Skeletal muscle tissue (tissue), 4 donors: ENCODE measurements around the gene PDE2A. TPM values are rescaled to one million over a fixed set of nuclear protein-coding genes. Genes with fewer than 3 reads are reported as not detected.
A peak's percentile ranks its signal among the peaks of the same experiment; 100 is the strongest.

Experiments used
- H3K27ac ChIP-seq: one replicate; pipeline ENCODE4 v1.7.0; 2013; ENCODE audit warnings: mild to moderate bottlenecking, low read depth, low read length, inconsistent platforms
- H3K27me3 ChIP-seq, 3 donors: one replicate each; pipeline ENCODE4 v1.7.0; 2013; ENCODE audit warnings: low read length in 3 of 3; ENCODE audit not compliant: control insufficient read depth in 3 of 3, insufficient read depth in 3 of 3
- H3K36me3 ChIP-seq, 3 donors: one replicate each; pipeline ENCODE4 v1.7.0; 2013; ENCODE audit warnings: low read length in 3 of 3; ENCODE audit not compliant: control insufficient read depth in 3 of 3, insufficient read depth in 3 of 3
- H3K4me1 ChIP-seq, 3 donors: one replicate each; pipeline ENCODE4 v1.7.0; 2013; ENCODE audit warnings: low read length in 3 of 3, mild to moderate bottlenecking in 3 of 3; ENCODE audit not compliant: control insufficient read depth in 3 of 3, insufficient read depth in 3 of 3
- H3K4me3 ChIP-seq, 3 donors: one replicate each; pipeline ENCODE4 v1.7.0; 2013; ENCODE audit warnings: low read length in 3 of 3
- H3K9ac ChIP-seq, 3 donors: one replicate each; pipeline ENCODE4 v1.7.0; 2013; ENCODE audit warnings: low read length in 3 of 3, mild to moderate bottlenecking in 3 of 3, moderate library complexity in 2 of 3, low read depth in 1 of 3
- H3K9me3 ChIP-seq, 3 donors: one replicate each; pipeline ENCODE4 v1.7.0; 2013; ENCODE audit warnings: low read length in 3 of 3; ENCODE audit not compliant: control insufficient read depth in 3 of 3
- total RNA-seq: library from RNA; depleted of rRNA; stranded (reverse); fragments of >200 nt; gene quantifications from one replicate; pipeline ENCODE4 v1.2.3, GENCODE V29; 2014
- donor health status: Osteomylitis.

The PDE2A gene
- total RNA-seq, 1 donor from 2014 or later: 12.0 TPM

- H3K9me3 ChIP-seq: no peaks in the 10 kb centered on the region
- H3K4me3 ChIP-seq: no peak overlapping the region
- H3K36me3 ChIP-seq: no peaks in the 10 kb centered on the region
- no peak overlapping the region for H3K9ac ChIP-seq
- H3K4me1 ChIP-seq: peaks cover 24 to 50% (median 37%) of the 10 kb centered on the region in 3 donors
- no peak overlapping the region for H3K27ac ChIP-seq
- H3K27me3 ChIP-seq: peaks cover 0 to 4% (median 3%) of the 10 kb centered on the region in 3 donors
Observed at GRCh38 chr11:72609476-72609875, 64.7 kb downstream of the PDE2A start.

GRCh38 chr11:72609045-72609444 lies 65.2 kb downstream of the PDE2A start:
- no peaks in the 10 kb centered on the region for H3K36me3 ChIP-seq
- no peak overlapping the region for H3K4me3 ChIP-seq
- H3K27ac ChIP-seq: no peak overlapping the region
- H3K9me3 ChIP-seq: no peaks in the 10 kb centered on the region
- peaks cover 24 to 48% (median 33%) of the 10 kb centered on the region in 3 donors for H3K4me1 ChIP-seq
- peaks cover 0 to 4% (median 3%) of the 10 kb centered on the region in 3 donors for H3K27me3 ChIP-seq
- no peak overlapping the region for H3K9ac ChIP-seq

GRCh38 chr11:72607496-72607895 lies 66.7 kb downstream of the PDE2A start:
- Histone ChIP-seq H3K27ac (no peak overlapping the region), H3K4me1 (peaks cover 24 to 45% (median 29%) of the 10 kb centered on the region in 3 donors), H3K27me3 (no peaks in the 10 kb centered on the region), H3K9ac (no peak overlapping the region), H3K36me3 (no peaks in the 10 kb centered on the region), H3K4me3 (no peak overlapping the region), H3K9me3 (no peaks in the 10 kb centered on the region)

- no peaks in the 10 kb centered on the region for H3K9me3 ChIP-seq
- no peaks in the 10 kb centered on the region for H3K36me3 ChIP-seq
- no peak overlapping the region for H3K9ac ChIP-seq
- peaks cover 24 to 45% (median 29%) of the 10 kb centered on the region in 3 donors for H3K4me1 ChIP-seq
- peak overlapping the region; percentile 31 for H3K27ac ChIP-seq
- no peak overlapping the region for H3K4me3 ChIP-seq
- no peaks in the 10 kb centered on the region for H3K27me3 ChIP-seq
Observed at GRCh38 chr11:72606748-72607468, 67.3 kb downstream of the PDE2A start.

- Histone ChIP-seq H3K9me3 (no peaks in the 10 kb centered on the region), H3K4me3 (peak overlapping the region in 1 of 3 donors; percentile 35), H3K36me3 (no peaks in the 10 kb centered on the region), H3K4me1 (peaks cover 24 to 45% (median 29%) of the 10 kb centered on the region in 3 donors), H3K27ac (peak overlapping the region; percentile 31), H3K9ac (peak overlapping the region; percentile 50 to 54 (median 54)), H3K27me3 (no peaks in the 10 kb centered on the region)
Observed at GRCh38 chr11:72605973-72606747, 68.1 kb downstream of the PDE2A start.

GRCh38 chr11:72604256-72604655 lies 70.0 kb downstream of the PDE2A start:
- H3K9ac ChIP-seq: peak overlapping the region in 1 of 3 donors; percentile 1
- H3K4me1 ChIP-seq: peaks cover 24 to 41% (median 29%) of the 10 kb centered on the region in 3 donors
- peaks cover 0 to 3% (median 0%) of the 10 kb centered on the region in 3 donors for H3K27me3 ChIP-seq
- no peak overlapping the region for H3K27ac ChIP-seq
- H3K36me3 ChIP-seq: no peaks in the 10 kb centered on the region
- H3K9me3 ChIP-seq: no peaks in the 10 kb centered on the region
- no peak overlapping the region for H3K4me3 ChIP-seq

- H3K9me3 ChIP-seq: no peaks in the 10 kb centered on the region
- H3K27me3 ChIP-seq: peaks cover 0 to 5% (median 0%) of the 10 kb centered on the region in 3 donors
- H3K36me3 ChIP-seq: no peaks in the 10 kb centered on the region
- H3K4me1 ChIP-seq: peaks cover 24 to 31% (median 31%) of the 10 kb centered on the region in 3 donors
- no peak overlapping the region for H3K27ac ChIP-seq
- H3K9ac ChIP-seq: no peak overlapping the region
- no peak overlapping the region for H3K4me3 ChIP-seq
Observed at GRCh38 chr11:72602250-72602904, 71.8 kb downstream of the PDE2A start.

- no peak overlapping the region for H3K9ac ChIP-seq
- peaks cover 0 to 5% (median 0%) of the 10 kb centered on the region in 3 donors for H3K27me3 ChIP-seq
- peaks cover 7 to 13% (median 13%) of the 10 kb centered on the region in 3 donors for H3K4me1 ChIP-seq
- H3K4me3 ChIP-seq: no peak overlapping the region
- no peaks in the 10 kb centered on the region for H3K9me3 ChIP-seq
- no peak overlapping the region for H3K27ac ChIP-seq
- no peaks in the 10 kb centered on the region for H3K36me3 ChIP-seq
Observed at GRCh38 chr11:72600557-72600956, 73.7 kb downstream of the PDE2A start.

- H3K4me1 ChIP-seq: peaks cover 0 to 9% (median 6%) of the 10 kb centered on the region in 3 donors
- peaks cover 0 to 5% (median 0%) of the 10 kb centered on the region in 3 donors for H3K27me3 ChIP-seq
- H3K9me3 ChIP-seq: no peaks in the 10 kb centered on the region
- H3K36me3 ChIP-seq: no peaks in the 10 kb centered on the region
- H3K27ac ChIP-seq: no peak overlapping the region
- no peak overlapping the region for H3K9ac ChIP-seq
- H3K4me3 ChIP-seq: no peak overlapping the region
Observed at GRCh38 chr11:72599325-72600117, 74.7 kb downstream of the PDE2A start.
